Measurements from ENCODE around the gene PDE9A. TPM values are rescaled to one million over a fixed set of nuclear protein-coding genes. Genes with fewer than 3 reads are reported as not detected.

The PDE9A gene
- total RNA-seq, 1 experiment from 2014 or later: 31.9 TPM

GRCh38 chr21:42694751-42695696, 41.6 kb downstream of the PDE9A start:
- H3K9me3 Mint-ChIP-seq: no peaks in the 10 kb centered on the region
- Histone ChIP-seq H4K5ac (ENCODE audit: insufficient read length, low read depth, low read length) (no peak overlapping the region), H3T11ph (ENCODE audit: low read length) (no peak overlapping the region), H3K23ac (ENCODE audit: insufficient read length, low read depth, low read length) (no peak overlapping the region), H4K91ac (ENCODE audit: insufficient read length, low read depth, low read length) (no peak overlapping the region), H3K4ac (ENCODE audit: low read depth, low read length) (no peak overlapping the region), H3K14ac (ENCODE audit: insufficient read depth, low read length) (no peak overlapping the region), H4K8ac (replicated peaks; ENCODE audit: insufficient read length, low read depth, low read length) (no peak overlapping the region), H3K4me1 (ENCODE audit: insufficient read depth, low read length) (no peaks in the 10 kb centered on the region), H4K20me1 (ENCODE audit: control insufficient read depth, insufficient read depth, insufficient read length) (no peaks in the 10 kb centered on the region), H3K79me1 (ENCODE audit: insufficient read depth, low read depth, low read length, poor library complexity, severe bottlenecking) (no peaks in the 10 kb centered on the region), H3K4me2 (ENCODE audit: insufficient read depth, insufficient read length, low read length) (no peak overlapping the region), H3K23me2 (ENCODE audit: insufficient read length, low read depth, low read length, poor library complexity, severe bottlenecking) (no peaks in the 10 kb centered on the region), H3K9ac (ENCODE audit: extremely low read depth, insufficient read length, low read length) (no peak overlapping the region), H2AK5ac (ENCODE audit: insufficient read length, low read length) (no peak overlapping the region), H2BK5ac (ENCODE audit: insufficient read length, low read length) (no peak overlapping the region), H3K18ac (ENCODE audit: insufficient read length, low read depth, low read length) (no peak overlapping the region), H2BK20ac (ENCODE audit: low read depth, low read length, poor library complexity, severe bottlenecking) (no peak overlapping the region), H2AFZ (ENCODE audit: low read length) (no peak overlapping the region), H2BK15ac (ENCODE audit: low read depth, low read length) (no peak overlapping the region), H2BK120ac (ENCODE audit: low read depth, low read length, poor library complexity, severe bottlenecking) (no peak overlapping the region), H3K27ac (ENCODE audit: insufficient read length, low read depth, low read length) (no peak overlapping the region), H2BK12ac (ENCODE audit: insufficient read length, low read depth, low read length) (no peak overlapping the region), H3K79me2 (ENCODE audit: insufficient read depth, low read length) (no peaks in the 10 kb centered on the region), H3K9me3 (ENCODE audit: control insufficient read depth, low read depth, low read length) (no peaks in the 10 kb centered on the region), H3K27me3 (ENCODE audit: insufficient read depth, low read length) (no peaks in the 10 kb centered on the region), H3K56ac (ENCODE audit: insufficient read length, low read depth, low read length) (no peak overlapping the region)
- no peak overlapping the region for H3K4me3 Mint-ChIP-seq
- WGBS (ENCODE audit: extremely low coverage, insufficient read length, low lambda C conversion rate): no CpG with 5 or more reads among the region's 20 CpGs
- no peaks in the 10 kb centered on the region for H3K4me1 Mint-ChIP-seq
- no peak for TF ChIP-seq CTCF (conservative IDR thresholded peaks at IDR 0.05)
- peak overlapping the region in 2 of 3 experiments; percentile 4 to 16; a peak in 1 of 7 replicates for H3K27ac Mint-ChIP-seq
- peaks cover 25 to 33% (median 27%) of the 10 kb centered on the region in 3 experiments for H3K36me3 Mint-ChIP-seq (ENCODE audit: insufficient read depth in 1 of 3, low read depth in 3 of 3)
- no peak for DNase-seq
- no peaks in the 10 kb centered on the region for H3K27me3 Mint-ChIP-seq (ENCODE audit: low read depth)
